ENCODE data around the gene ADAMTS19.

Gene ADAMTS19

GRCh38 chr5:129698661-129699060 lies 238.6 kb downstream of the ADAMTS19 start:
- ChIA-PET POLR2A (no interaction called here), CTCF (no interaction called here)
- TF ChIP-seq, protein P1, sequence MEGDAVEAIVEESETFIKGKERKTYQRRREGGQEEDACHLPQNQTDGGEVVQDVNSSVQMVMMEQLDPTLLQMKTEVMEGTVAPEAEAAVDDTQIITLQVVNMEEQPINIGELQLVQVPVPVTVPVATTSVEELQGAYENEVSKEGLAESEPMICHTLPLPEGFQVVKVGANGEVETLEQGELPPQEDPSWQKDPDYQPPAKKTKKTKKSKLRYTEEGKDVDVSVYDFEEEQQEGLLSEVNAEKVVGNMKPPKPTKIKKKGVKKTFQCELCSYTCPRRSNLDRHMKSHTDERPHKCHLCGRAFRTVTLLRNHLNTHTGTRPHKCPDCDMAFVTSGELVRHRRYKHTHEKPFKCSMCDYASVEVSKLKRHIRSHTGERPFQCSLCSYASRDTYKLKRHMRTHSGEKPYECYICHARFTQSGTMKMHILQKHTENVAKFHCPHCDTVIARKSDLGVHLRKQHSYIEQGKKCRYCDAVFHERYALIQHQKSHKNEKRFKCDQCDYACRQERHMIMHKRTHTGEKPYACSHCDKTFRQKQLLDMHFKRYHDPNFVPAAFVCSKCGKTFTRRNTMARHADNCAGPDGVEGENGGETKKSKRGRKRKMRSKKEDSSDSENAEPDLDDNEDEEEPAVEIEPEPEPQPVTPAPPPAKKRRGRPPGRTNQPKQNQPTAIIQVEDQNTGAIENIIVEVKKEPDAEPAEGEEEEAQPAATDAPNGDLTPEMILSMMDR (IDR thresholded peaks at IDR 0.05; ENCODE audit: control extremely low read depth, extremely low read depth, low read depth, missing control alignments), result no peak
- DNase-seq (ENCODE audit: extremely low spot score), result no peak

- TF ChIP-seq, protein P1 (IDR thresholded peaks at IDR 0.05; ENCODE audit: control extremely low read depth, extremely low read depth, low read depth, missing control alignments), result no peak
- CTCF ChIA-PET, result no interaction called here
- no peak for DNase-seq (ENCODE audit: extremely low spot score)
- POLR2A ChIA-PET, result no interaction called here
These were observed 256.1 kb downstream of the ADAMTS19 start for GRCh38 chr5:129716235-129716634.

GRCh38 chr5:129716651-129717050 lies 256.6 kb downstream of the ADAMTS19 start:
- ChIA-PET CTCF (no interaction called here), POLR2A (no interaction called here)
- DNase-seq (ENCODE audit: extremely low spot score), result no peak
- TF ChIP-seq, protein P1 (IDR thresholded peaks at IDR 0.05; ENCODE audit: control extremely low read depth, extremely low read depth, low read depth, missing control alignments), result no peak

GRCh38 chr5:129717751-129718310 lies 257.7 kb downstream of the ADAMTS19 start:
- TF ChIP-seq, protein P1 (IDR thresholded peaks at IDR 0.05; ENCODE audit: control extremely low read depth, extremely low read depth, low read depth, missing control alignments), result no peak
- CTCF ChIA-PET, result no interaction called here
- DNase-seq (ENCODE audit: extremely low spot score), result no peak
- POLR2A ChIA-PET, result no interaction called here

DNA sequence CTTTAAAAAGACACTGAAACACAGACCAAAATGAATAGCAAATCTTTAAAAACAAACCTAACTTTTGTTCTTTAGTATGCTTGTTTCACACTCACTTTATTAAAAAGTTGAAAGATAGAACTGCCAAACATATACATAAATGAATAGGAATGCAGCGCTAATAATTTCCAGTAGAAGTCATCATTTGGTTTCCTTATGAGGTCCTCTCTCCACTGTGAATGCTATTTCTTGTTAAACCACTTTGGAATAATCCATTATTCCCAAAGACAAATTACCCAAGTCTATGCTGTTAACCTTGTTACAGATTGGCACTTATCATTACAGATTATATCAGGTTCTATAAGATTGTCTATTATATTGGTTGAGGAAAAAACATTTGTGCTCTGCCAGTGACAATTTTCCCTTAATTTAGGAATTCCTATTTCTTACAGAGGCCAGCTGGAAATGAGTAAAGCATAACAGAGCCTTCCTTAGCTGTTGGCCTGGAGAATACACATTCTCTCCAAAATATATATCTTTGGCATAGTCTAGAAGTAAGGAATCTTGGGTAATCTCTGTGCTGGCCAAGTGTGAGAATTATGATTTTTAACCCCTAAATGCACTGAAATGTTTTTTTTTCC lies 258.5 kb downstream of the ADAMTS19 start:
- TF ChIP-seq, protein P1 (IDR thresholded peaks at IDR 0.05; ENCODE audit: control extremely low read depth, extremely low read depth, low read depth, missing control alignments), result no peak
- CTCF ChIA-PET, result no interaction called here
- no peak for DNase-seq (ENCODE audit: extremely low spot score)
- POLR2A ChIA-PET, result no interaction called here

DNA sequence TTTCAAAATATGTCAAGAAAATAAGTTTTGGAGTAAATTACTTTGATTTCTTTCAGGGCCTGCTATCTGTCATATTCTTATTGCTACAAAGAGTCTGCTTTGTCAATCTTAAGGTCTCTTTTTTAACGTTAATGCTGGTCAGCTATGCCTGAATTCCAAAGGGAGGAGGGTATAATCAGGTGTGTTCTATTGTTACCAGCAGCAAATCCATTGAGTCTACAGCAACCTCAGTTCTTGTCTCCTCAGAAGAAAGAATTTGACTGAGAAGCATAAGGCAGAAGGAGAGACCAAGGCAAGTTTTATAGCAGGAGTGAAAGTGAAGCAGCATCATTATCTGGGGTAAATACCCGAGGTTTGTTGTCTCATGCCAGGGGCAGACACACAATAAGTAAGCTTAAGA lies 264.1 kb downstream of the ADAMTS19 start:
- DNase-seq (ENCODE audit: extremely low spot score), result no peak
- TF ChIP-seq, protein P1 (IDR thresholded peaks at IDR 0.05; ENCODE audit: control extremely low read depth, extremely low read depth, low read depth, missing control alignments), result no peak
- CTCF ChIA-PET, result interaction anchor here (1.8 kb wide), 1 partner anchor 12 kb away, joined by 3 read pairs; no protein-coding TSS in a partner anchor
- POLR2A ChIA-PET, result no interaction called here

All from GM10248 (cell line).